Fibroblast of lung (primary cell): ENCODE measurements around the gene GUCY2C.

Experiments
- CTCF ChIP-seq, 2 donors: IDR thresholded peaks in 1 of 2; conservative IDR thresholded peaks in 1 of 2; 1 replicate in 1 of 2; 2 replicates in 1 of 2; pipeline ENCODE4 v1.5.1; 2011 to 2012; ENCODE audit warnings: low read length in 2 of 2, control low read depth in 1 of 2, inconsistent platforms in 1 of 2, low read depth in 1 of 2, mild to moderate bottlenecking in 1 of 2
- EZH2 ChIP-seq: IDR thresholded peaks from 2 replicates; pipeline ENCODE4 v1.5.1; 2012; ENCODE audit warnings: low read length, control low read depth, mild to moderate bottlenecking; ENCODE audit errors: missing control alignments

GRCh38 chr12:14694970-14695369 is 1.4 kb downstream of the GUCY2C start:
- TF ChIP-seq CTCF (conservative IDR thresholded peaks at IDR 0.05 in 1 of 2, IDR thresholded peaks at IDR 0.05 in 1 of 2; ENCODE audit: low read depth in 1 of 2, low read length in 2 of 2) (no peak), EZH2 (no peak)
